Lower leg skin (tissue), 4 donors: ENCODE results near the gene PPP2R3C. TPM values are rescaled to one million over a fixed set of nuclear protein-coding genes. Genes with fewer than 3 reads are reported as not detected.
A peak's percentile ranks its signal among the peaks of the same experiment; 100 is the strongest.

Experiments
- DNase-seq, 2 donors: peaks; one replicate each; pipeline ENCODE4 v3.0.0-alpha.2; 2019; ENCODE audit warnings: low spot score in 2 of 2
- H3K4me3 ChIP-seq: fragments of 200-600 bp; sonication (generic); 2 replicates; pipeline ENCODE4 v1.5.1; 2017; ENCODE audit warnings: mild to moderate bottlenecking, low read depth; ENCODE audit not compliant: poor library complexity, severe bottlenecking
- POLR2A ChIP-seq, 2 donors: fragments of 450-650 bp; IDR thresholded peaks; one replicate each; pipeline ENCODE4 v1.6.1; 2016 to 2017; ENCODE audit warnings: antibody characterized with exemption in 2 of 2, mild to moderate bottlenecking in 1 of 2, moderate library complexity in 1 of 2
- WGBS, 2 donors: methylation state at CpG; one replicate each; pipeline ENCODE4 v1.1.5; 2018; 5-methylcytosine and 5-hydroxymethylcytosine counted together
- intact Hi-C: fragments of 100-400 bp; cut with DNase I; formaldehyde crosslinking; loops from one replicate; pipeline ENCODE4 v1.15.0; 2023; ENCODE audit warnings: low total_unique reads
- total RNA-seq, 4 donors: library from RNA; depleted of rRNA; stranded (reverse); fragments of >200 nt; gene quantifications; one replicate each; pipeline ENCODE4 v1.1.0, GENCODE V29; 2016
- TF ChIP-seq, protein P1 (sequence below), 3 donors: fragments of 450-650 bp; IDR thresholded peaks; one replicate each; pipeline ENCODE4 v1.5.1; 2016; ENCODE audit warnings: antibody characterized with exemption in 3 of 3, mild to moderate bottlenecking in 3 of 3, moderate library complexity in 2 of 3

PPP2R3C gene
- 10 to 100 TPM in 1 of 4 donors, 1 to 10 TPM in 3; 4.3 to 20.8 (median 6.8) TPM for total RNA-seq

DNA sequence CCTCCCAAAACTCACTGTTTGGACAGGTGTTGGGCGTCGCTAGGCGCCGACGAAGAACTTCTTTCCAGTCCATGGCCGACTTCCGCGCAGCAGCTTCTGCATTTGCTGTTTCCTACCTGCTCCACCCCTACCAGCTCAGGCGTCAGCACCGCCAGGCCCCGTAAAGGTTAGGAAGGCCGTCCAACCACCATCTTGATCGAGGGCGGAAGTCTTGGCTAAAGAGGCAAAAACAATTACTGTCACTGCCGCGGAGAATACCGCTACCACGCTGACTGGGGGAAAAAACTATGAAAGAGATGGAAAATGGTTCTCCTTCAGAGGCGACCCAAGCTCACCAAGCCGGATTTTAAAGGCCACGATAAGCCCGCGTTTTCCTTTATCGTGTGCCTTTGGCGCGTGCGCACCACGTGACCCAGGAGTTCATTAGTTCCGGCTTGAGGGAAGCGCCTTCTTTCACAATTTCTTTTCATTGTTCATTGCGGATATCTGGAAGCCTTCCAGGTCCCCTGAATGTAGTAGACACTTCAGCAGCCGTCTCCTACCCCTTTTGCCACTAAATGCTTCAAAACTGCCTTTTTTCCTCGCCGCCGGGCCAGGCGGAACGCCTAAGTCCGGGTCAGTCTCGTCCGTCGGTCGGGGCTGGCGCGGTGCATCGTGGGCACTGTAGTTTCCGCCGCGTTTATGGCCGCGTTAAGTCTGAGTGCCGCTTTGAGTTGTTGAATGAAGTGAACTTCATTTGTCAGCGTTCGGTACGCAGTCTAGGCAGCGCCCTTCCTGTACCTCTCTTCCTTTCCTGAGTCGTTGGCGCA lies at the start of gene PPP2R3C, which contains the start of gene PRORP:
Gene PPP2R3C (minus strand): TSS at position 104 of the 809 bp plus-strand sequence. CDS start 31 bp downstream, at position 73.
Gene PRORP (plus strand): TSS at position 666 of the 809 bp plus-strand sequence. CDS start 694 bp downstream, outside the sequence.
- TF ChIP-seq POLR2A (IDR thresholded peaks at IDR 0.05) = peak in 1 of 2 donors; percentile 31
- TF ChIP-seq, protein P1, sequence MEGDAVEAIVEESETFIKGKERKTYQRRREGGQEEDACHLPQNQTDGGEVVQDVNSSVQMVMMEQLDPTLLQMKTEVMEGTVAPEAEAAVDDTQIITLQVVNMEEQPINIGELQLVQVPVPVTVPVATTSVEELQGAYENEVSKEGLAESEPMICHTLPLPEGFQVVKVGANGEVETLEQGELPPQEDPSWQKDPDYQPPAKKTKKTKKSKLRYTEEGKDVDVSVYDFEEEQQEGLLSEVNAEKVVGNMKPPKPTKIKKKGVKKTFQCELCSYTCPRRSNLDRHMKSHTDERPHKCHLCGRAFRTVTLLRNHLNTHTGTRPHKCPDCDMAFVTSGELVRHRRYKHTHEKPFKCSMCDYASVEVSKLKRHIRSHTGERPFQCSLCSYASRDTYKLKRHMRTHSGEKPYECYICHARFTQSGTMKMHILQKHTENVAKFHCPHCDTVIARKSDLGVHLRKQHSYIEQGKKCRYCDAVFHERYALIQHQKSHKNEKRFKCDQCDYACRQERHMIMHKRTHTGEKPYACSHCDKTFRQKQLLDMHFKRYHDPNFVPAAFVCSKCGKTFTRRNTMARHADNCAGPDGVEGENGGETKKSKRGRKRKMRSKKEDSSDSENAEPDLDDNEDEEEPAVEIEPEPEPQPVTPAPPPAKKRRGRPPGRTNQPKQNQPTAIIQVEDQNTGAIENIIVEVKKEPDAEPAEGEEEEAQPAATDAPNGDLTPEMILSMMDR (IDR thresholded peaks at IDR 0.05) = no peak
- DNase-seq = peak; percentile 95 to 98
- 0 to 1% methylated on average over 57 of the region's 57 CpGs for WGBS, 2 donors
- intact Hi-C loops = no loop called here
- peak within 1 kb of the TSS; percentile 53 for H3K4me3 ChIP-seq

DNA sequence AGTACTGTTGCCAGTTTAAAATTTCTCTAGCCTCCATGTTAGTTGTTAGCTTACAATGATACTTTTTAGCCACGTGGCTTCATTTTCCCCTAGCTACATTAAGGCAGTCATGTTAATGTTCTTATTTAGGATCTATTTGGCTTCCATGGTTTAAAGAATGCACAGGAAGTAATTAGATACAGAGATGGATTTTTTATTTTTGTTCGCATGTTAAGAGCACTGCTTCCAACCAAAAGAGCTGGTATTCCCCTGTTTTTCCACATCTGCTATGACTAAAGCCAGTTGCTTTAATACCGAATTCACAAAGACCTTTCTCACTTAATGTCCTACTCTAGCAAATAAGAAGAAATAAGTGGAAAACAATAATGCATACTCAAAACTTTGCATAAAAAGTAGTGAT lies 45.7 kb upstream of the PPP2R3C start:
- no peak for DNase-seq
- TF ChIP-seq POLR2A (IDR thresholded peaks at IDR 0.05) = no peak
- TF ChIP-seq, protein P1 (IDR thresholded peaks at IDR 0.05) = no peak
- intact Hi-C loops = no loop called here
- no peak overlapping the region for H3K4me3 ChIP-seq
- 65 to 70% methylated on average over 3 of the region's 3 CpGs for WGBS, 2 donors

GRCh38 chr14:35164849-35165248 lies 43.1 kb upstream of the PPP2R3C start:
- intact Hi-C loops = no loop called here
- TF ChIP-seq POLR2A (IDR thresholded peaks at IDR 0.05) = no peak
- TF ChIP-seq, protein P1 (IDR thresholded peaks at IDR 0.05) = no peak
- no peak for DNase-seq
- 79% methylated on average over 5 of the region's 5 CpGs for WGBS, 2 donors
- no peak overlapping the region for H3K4me3 ChIP-seq

- no peak for DNase-seq
- TF ChIP-seq, protein P1 (IDR thresholded peaks at IDR 0.05) = no peak
- TF ChIP-seq POLR2A (IDR thresholded peaks at IDR 0.05) = no peak
- intact Hi-C loops = no loop called here
- 91 to 97% methylated on average over 1 of the region's 1 CpG for WGBS, 2 donors
- no peak overlapping the region for H3K4me3 ChIP-seq
Measured at GRCh38 chr14:35163384-35163783, 41.6 kb upstream of the PPP2R3C start.

DNA sequence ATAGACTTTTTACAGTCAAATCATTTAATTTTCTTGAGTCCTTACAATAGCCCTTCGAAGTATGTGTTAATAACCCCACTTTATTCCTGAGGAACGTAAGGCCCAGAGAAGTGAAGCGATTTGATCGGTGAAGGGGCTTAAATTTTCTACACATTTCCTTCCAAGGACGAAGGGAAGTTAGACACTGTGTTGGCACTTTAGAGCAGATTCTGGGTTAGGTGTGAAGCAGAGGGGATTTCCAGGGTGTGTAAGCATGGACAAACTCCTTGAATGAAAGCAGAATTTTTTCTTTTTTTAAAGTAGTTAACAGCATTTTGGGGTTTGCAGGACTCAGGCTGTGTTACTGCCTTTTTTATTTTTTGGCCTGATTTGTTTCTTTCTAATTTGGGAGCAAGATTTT lies 39.4 kb upstream of the PPP2R3C start:
- 70 to 79% methylated on average over 5 of the region's 5 CpGs for WGBS, 2 donors
- no peak overlapping the region for H3K4me3 ChIP-seq
- DNase-seq = no peak
- intact Hi-C loops = no loop called here
- TF ChIP-seq, protein P1 (IDR thresholded peaks at IDR 0.05) = no peak
- TF ChIP-seq POLR2A (IDR thresholded peaks at IDR 0.05) = no peak
